GM12878 (cell line): Measurements from ENCODE around the gene KIF25. TPM values are rescaled to one million over a fixed set of nuclear protein-coding genes. Genes with fewer than 3 reads are reported as not detected.

ENCODE experiments used
- ATAC-seq: fragments of 200-7000 bp; cut with Tn5 transposase; 3 replicates; pipeline ENCODE4 v1.9.1; 2020; ENCODE audit warnings: mild to moderate bottlenecking, moderate library complexity
- BruUV-seq: library from RNA; stranded (reverse); fragments of 400-500 nt; replicated peaks from 2 replicates; lab custom pipeline; 2021; lab: Mats Ljungman, UMichigan
- CTCF ChIA-PET: fragments of 300-600 bp; sonication (Branson Sonifier 250); formaldehyde crosslinking; extraction: SDS; loops from one replicate; lab custom pipeline; 2021; ENCODE audit warnings: inconsistent platforms; lab: Yijun Ruan, JAX
- POLR2A ChIA-PET: fragments of 350-600 bp; formaldehyde crosslinking; extraction: SDS; loops from one replicate; lab custom pipeline; 2021; ENCODE audit warnings: inconsistent platforms; lab: Charles Lee
- RAD21 ChIA-PET: fragments of 300-600 bp; sonication (Branson Sonifier 250); formaldehyde crosslinking; loops from one replicate; lab custom pipeline; 2023; ENCODE audit warnings: antibody characterized with exemption; ENCODE audit not compliant: unreplicated experiment; lab: Charles Lee
- SMC1A ChIA-PET: fragments of 300-600 bp; sonication (Branson Sonifier 250); formaldehyde crosslinking; loops from one replicate; lab custom pipeline; 2023; ENCODE audit not compliant: unreplicated experiment, uncharacterized antibody; lab: Charles Lee
- DNase-seq: peaks from one replicate; pipeline ENCODE4 v3.0.0-alpha.2; 2011; ENCODE audit warnings: low read depth, low spot score
- FAIRE-seq: peaks from 3 replicates; lab custom pipeline; 2011; peaks lifted over from hg19 to GRCh38; lab: Jason Lieb, UNC
- H2AFZ ChIP-seq: 2 replicates; pipeline ENCODE4 v1.6.0; 2011; ENCODE audit warnings: low read depth, low read length, control low read depth; ENCODE audit not compliant: control insufficient read depth
- H3K27ac ChIP-seq: 2 replicates; pipeline ENCODE4 v1.5.1; 2011; ENCODE audit warnings: control low read depth; ENCODE audit not compliant: control insufficient read depth, insufficient read depth
- H3K27me3 ChIP-seq, 2 experiments: replicated peaks in 1 of 2; 2 replicates each; pipeline versions ENCODE4 v1.6.0 to v1.6.1; 2011; ENCODE audit warnings: low read length in 1 of 2; ENCODE audit not compliant: control insufficient read depth in 2 of 2, insufficient read depth in 2 of 2
- H3K36me3 ChIP-seq, 2 experiments: 2 replicates each; pipeline ENCODE4 v1.5.1; 2011; ENCODE audit warnings: low read length in 1 of 2; ENCODE audit not compliant: control insufficient read depth in 2 of 2, insufficient read depth in 2 of 2
- H3K4me1 ChIP-seq: 2 replicates; pipeline ENCODE4 v1.6.1; 2011; ENCODE audit warnings: mild to moderate bottlenecking, low read length, moderate library complexity, mixed read lengths; ENCODE audit not compliant: control insufficient read depth, insufficient read depth
- H3K4me2 ChIP-seq: 2 replicates; pipeline ENCODE4 v1.6.0; 2011; ENCODE audit warnings: control low read depth; ENCODE audit not compliant: control insufficient read depth, insufficient read depth
- H3K4me3 ChIP-seq: fragments of 200-600 bp; sonication (generic); 2 replicates; pipeline ENCODE4 v1.5.1; 2016
- H3K79me2 ChIP-seq: 2 replicates; pipeline ENCODE4 v1.6.0; 2011; ENCODE audit warnings: low read length; ENCODE audit not compliant: control insufficient read depth, insufficient read depth
- H3K9ac ChIP-seq: 2 replicates; pipeline ENCODE4 v1.8.0; 2011; ENCODE audit warnings: low read length, control low read depth, mixed read lengths; ENCODE audit not compliant: control insufficient read depth, insufficient read depth
- H3K9me3 ChIP-seq: replicated peaks from 3 replicates; pipeline ENCODE4 v1.5.1; 2011; ENCODE audit warnings: mild to moderate bottlenecking, low read length; ENCODE audit not compliant: control insufficient read depth, insufficient read depth
- H4K20me1 ChIP-seq: 2 replicates; pipeline ENCODE4 v1.6.0; 2011; ENCODE audit not compliant: control insufficient read depth, insufficient read depth
- CUX1 ChIP-seq: IDR thresholded peaks from 2 replicates; pipeline ENCODE4 v1.6.1; 2012; ENCODE audit warnings: improper control_type of control experiment, low read depth, low read length; ENCODE audit not compliant: insufficient replicate concordance
- EP300 ChIP-seq, 2 experiments: fragments of 150-350 bp in 1 of 2; IDR thresholded peaks; 2 replicates each; pipeline ENCODE4 v1.6.1; 2011 to 2012; ENCODE audit warnings: low read depth in 2 of 2, low read length in 2 of 2, borderline replicate concordance in 1 of 2, improper control_type of control experiment in 1 of 2, inconsistent platforms in 1 of 2; ENCODE audit not compliant: control insufficient read depth in 1 of 2
- JUND ChIP-seq: IDR thresholded peaks from 2 replicates; pipeline ENCODE4 v1.6.1; 2012; ENCODE audit warnings: low read depth, mild to moderate bottlenecking, low read length, improper control_type of control experiment, moderate library complexity
- NFYA ChIP-seq: IDR thresholded peaks from 2 replicates; pipeline ENCODE4 v1.6.1; 2011; ENCODE audit warnings: low read depth, mild to moderate bottlenecking, low read length, improper control_type of control experiment, borderline replicate concordance
- POLR2A ChIP-seq: IDR thresholded peaks from 2 replicates; pipeline ENCODE4 v1.6.1; 2011; ENCODE audit warnings: low read depth, mild to moderate bottlenecking, low read length
- RB1 ChIP-seq: fragments of 450-650 bp; formaldehyde crosslinking; IDR thresholded peaks from 2 replicates; pipeline ENCODE4 v1.6.1; 2017; ENCODE audit warnings: mild to moderate bottlenecking, borderline replicate concordance
- SMAD1 ChIP-seq: fragments of 450-650 bp; IDR thresholded peaks from 2 replicates; pipeline ENCODE4 v1.6.1; 2018; ENCODE audit warnings: mild to moderate bottlenecking, low read depth; ENCODE audit not compliant: partially characterized antibody
- SREBF1 ChIP-seq: IDR thresholded peaks from 2 replicates; pipeline ENCODE4 v1.6.1; 2012; ENCODE audit warnings: mild to moderate bottlenecking, low read length
- ZBTB40 ChIP-seq: fragments of 450-650 bp; IDR thresholded peaks from 2 replicates; pipeline ENCODE4 v1.6.1; 2016; ENCODE audit warnings: mild to moderate bottlenecking, moderate library complexity, borderline replicate concordance
- WGBS: methylation state at CpG from one replicate; pipeline ENCODE4 v1.1.6; 2016; ENCODE audit warnings: low lambda C conversion rate; ENCODE audit not compliant: insufficient replicate concordance, insufficient coverage; ENCODE audit errors: missing lambda C conversion rate; 5-methylcytosine and 5-hydroxymethylcytosine counted together
- in situ Hi-C: fragments of 300-500 bp; cut with MboI; formaldehyde crosslinking; loops from 9 replicates; pipeline ENCODE4 v1.14.3; 2018; ENCODE audit warnings: mixed read lengths
- intact Hi-C: fragments of 100-400 bp; cut with micrococcal nuclease; formaldehyde crosslinking; loops from one replicate; pipeline ENCODE4 v1.14.2; 2022; ENCODE audit not compliant: unreplicated experiment
- polyA plus RNA-seq, 11 experiments: library from polyadenylated mRNA; depleted of rRNA in 4 of 11; unstranded in 6 of 11; stranded (reverse) in 5 of 11; fragments of >200 nt; fragmentation: Nextera tagmentation in 4 of 11; fragmentation: Illumina TruSeq in 1 of 11; extraction: Ambion mirVana in 4 of 11; extraction: Trizol in 1 of 11; gene quantifications; 1 replicate in 1 of 11; 2 replicates in 10 of 11; pipeline versions ENCODE4 v1.2.1 to v1.2.3, GENCODE V29; 2011 to 2016; ENCODE audit warnings: inconsistent platforms in 2 of 11, missing spikeins in 2 of 11, low read depth in 1 of 11
- total RNA-seq, 4 experiments: library from RNA; depleted of rRNA in 3 of 4; stranded (reverse); fragments of >200 nt in 3 of 4; fragmentation: Illumina TruSeq in 1 of 4; extraction: Trizol in 1 of 4; gene quantifications; 2 replicates each; pipeline versions ENCODE4 v1.2.1 to v1.2.3, GENCODE V29; 2013 to 2021

The KIF25 gene
- total and polyA plus RNA-seq, 10 of the 15 experiments (the other 5 are each of a cell fraction or from before 2014, with no cell fraction given): not detected

GRCh38 chr6:167974640-167975344 lies 22.7 kb upstream of the KIF25 start:
- ChIA-PET CTCF (no interaction called here), RAD21 (no interaction called here), POLR2A (no interaction called here), SMC1A (no interaction called here)
- in situ Hi-C loops: no loop called here
- Histone ChIP-seq H3K9me3 (no peaks in the 10 kb centered on the region), H3K4me1 (no peaks in the 10 kb centered on the region), H4K20me1 (no peaks in the 10 kb centered on the region), H3K36me3 (no peaks in the 10 kb centered on the region), H3K27ac (no peak overlapping the region), H3K4me3 (no peak overlapping the region), H3K4me2 (no peak overlapping the region), H3K9ac (no peak overlapping the region), H3K79me2 (no peaks in the 10 kb centered on the region), H3K27me3 (no peaks in the 10 kb centered on the region), H2AFZ (no peak overlapping the region)
- ATAC-seq: no peak
- BruUV-seq: no TSS peak
- no peak for FAIRE-seq
- intact Hi-C loops: no loop called here
- DNase-seq: no peak
- WGBS: 86% methylated on average over 12 of the region's 12 CpGs
- TF ChIP-seq RB1 (no peak), POLR2A (no peak), NFYA (no peak), EP300 (IDR thresholded peaks at IDR 0.05; ENCODE audit: borderline replicate concordance in 1 of 2, control insufficient read depth in 1 of 2, low read depth in 2 of 2, low read length in 2 of 2) (no peak), JUND (no peak), CUX1 (no peak), ZBTB40 (no peak), SREBF1 (no peak), SMAD1 (no peak)
